A549 treated with Hydrocortisone at 1 μM for 4 hours (cell line): Measurements from ENCODE around the gene ZNF432. TPM values are rescaled to one million over a fixed set of nuclear protein-coding genes. Genes with fewer than 3 reads are reported as not detected.

Experiments
- total RNA-seq: library from RNA; stranded (reverse); fragments of 200-300 nt; extraction: Qiagen RNA extraction; gene quantifications from 5 replicates; pipeline ENCODE4 v1.2.3, GENCODE V29; 2022

Gene ZNF432
- 1.3 to 1.9 TPM (median 1.6 TPM) in 5 replicates for total RNA-seq

DNA sequence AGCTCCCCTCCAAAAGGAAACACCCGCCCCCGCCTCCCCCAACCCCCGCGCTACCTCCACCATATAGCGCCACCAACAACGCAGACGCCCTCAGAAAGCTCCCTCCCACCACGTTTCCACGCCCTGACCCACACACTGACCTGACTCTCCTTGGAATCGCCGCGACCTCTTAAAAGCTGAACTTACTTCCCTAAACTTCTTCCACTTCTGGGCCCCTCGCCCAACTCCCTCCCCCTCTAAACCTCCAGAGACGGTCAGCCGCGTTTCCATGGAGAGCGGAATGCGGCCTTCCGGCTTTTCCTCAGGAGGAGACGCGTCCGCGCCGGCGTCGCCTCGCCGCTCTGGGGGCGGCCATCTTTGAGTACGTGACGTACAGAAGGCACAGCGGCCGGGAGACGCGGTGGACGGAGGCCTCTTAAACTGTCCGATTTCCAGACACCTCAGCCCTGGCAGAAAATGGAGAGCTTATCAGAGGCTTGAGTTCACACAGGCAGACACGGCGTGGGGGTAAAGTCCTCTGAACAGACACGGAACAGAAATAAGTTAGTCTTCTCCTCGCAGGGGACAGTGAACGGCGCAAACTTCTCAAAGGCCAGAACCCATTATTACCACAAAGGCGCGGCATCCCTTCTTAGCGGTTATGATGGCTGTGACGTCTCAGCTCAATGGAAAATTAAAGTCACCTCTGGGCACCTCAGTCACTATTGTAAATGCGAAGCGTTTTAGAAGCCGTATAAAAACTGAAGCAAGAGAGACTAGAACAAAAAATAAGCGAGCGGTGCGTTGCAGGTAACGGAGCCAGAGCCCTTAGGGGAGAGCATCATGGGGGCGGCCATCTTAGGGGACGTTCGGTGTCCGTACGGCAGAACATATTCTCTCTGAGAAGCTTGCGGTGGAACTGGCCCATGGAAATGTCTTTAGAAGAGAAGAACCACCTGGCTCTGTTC lies at the start of gene ZNF432:
Gene ZNF432 (minus strand): TSS at position 284 of the 947 bp plus-strand sequence. CDS start 1,970 bp downstream, outside the sequence.

DNA sequence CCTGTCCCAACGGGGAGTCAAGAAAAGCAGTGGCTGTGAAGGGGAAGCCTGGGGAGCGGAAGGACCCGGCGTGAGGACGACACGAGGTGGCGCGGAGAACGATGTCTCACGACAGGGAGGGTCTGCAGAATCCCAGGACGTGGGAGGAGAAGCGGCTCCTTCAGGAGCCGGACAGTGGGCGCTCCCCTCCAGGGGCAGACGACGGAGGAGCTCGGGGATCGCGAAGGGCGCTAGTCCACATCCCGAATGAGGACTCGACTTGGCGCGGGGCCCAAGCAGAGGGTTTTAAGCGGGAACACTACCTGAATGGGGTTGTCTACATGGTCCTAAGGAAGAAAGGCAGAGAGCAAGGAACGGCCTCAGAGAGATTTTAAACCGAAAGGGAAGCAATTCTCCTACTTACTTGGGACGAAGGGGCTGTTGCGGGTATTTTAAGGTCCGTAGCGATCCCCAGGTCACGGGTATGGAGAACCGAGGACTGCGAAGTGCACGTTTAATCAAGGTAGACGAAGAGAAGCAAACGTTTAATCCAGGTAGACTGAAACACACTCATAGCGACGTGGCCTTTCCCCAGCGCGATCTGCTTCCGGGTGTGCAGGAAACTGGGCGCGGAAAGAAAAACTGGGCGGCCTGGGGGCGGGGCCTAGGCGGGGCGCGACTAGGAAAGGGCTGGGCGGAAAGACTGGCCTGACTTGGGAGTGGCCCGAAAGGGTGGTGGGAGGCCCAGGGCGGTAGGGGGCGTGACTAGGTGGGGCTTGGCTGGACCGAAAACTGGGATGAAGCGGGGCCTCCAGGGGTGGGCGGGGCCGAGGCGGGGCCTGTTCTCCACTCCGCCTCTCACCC lies 46.8 kb upstream of the ZNF432 start, which contains the start of gene ZNF841:
Gene ZNF841 (minus strand): TSS at position 594 of the 843 bp plus-strand sequence. CDS start 10,964 bp downstream, outside the sequence.

DNA sequence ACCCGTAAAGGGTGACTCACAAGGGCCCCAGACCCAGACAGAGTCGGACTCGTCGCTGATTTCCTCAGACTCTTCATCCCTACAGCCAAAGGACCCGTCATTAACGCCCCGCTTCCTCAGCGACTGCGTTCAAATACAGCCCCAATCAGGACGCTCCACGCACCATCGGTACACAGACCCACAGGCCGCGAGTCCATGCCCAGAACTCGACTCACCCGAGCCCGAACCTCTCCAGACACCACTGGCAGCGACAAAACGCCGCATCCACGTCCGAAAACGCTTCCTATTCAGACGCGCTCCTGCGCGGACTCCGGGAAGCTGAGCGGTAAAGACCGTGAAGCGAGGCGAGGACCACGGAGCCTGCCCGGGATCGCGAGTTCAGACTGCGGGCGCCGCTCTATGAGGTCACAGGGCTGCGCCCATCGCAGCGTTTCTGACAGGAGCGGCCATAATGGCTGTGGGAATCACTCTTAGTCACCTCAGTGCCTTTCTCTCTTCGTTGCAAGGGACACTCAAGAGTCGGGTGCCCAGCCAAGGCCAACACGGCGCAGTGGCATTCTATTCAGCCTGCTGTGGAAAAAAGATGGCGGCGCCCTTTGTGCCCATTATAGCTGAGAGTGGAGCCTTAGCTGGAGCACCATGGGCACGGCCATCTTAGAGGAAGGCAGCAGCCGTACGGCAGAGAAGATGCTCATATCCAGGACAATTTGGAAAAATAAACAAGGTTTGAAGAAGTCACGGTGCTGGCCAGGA lies 20.4 kb downstream of the ZNF432 start, which contains the start of gene ZNF614:
Gene ZNF614 (minus strand): TSS at position 353 of the 753 bp plus-strand sequence. CDS start 2,634 bp downstream, outside the sequence.

DNA sequence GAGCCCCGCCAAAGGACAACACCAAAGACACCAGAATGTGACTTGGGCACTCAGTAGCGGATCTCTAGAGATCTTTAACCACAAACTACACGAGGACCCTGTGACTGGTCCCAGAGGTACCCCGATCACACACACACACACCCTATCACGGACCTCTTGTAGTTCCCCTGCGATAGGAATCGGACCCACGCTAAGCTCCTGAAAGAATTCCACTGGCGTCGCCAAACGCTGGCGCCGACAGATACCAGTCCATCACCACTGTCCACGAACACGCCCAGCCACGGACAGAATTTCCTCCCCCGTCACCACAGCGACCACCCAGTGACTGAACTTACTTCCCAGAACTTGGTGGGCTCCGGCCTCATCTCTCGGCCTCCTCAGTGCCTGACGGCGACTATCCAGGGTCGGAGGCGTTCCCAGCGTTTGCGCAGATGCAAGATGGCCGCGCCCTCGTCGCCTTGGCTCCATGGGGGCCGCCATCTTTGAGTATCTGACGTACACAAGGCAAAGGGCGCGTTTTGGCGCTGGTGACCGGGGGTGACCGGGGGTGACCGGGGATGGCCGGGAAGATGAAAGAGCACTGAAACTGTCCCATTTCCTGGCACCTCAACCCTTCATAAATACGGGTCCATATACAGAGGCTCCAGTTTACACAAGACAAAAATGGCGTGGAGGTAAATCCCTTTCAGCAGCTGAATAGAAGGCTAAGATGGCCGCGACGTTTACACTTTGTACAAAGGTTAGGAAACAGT lies 40.7 kb downstream of the ZNF432 start, which contains the start of gene ZNF615:
Gene ZNF615 (minus strand): TSS at position 406 of the 752 bp plus-strand sequence. CDS start 4,500 bp downstream, outside the sequence.

DNA sequence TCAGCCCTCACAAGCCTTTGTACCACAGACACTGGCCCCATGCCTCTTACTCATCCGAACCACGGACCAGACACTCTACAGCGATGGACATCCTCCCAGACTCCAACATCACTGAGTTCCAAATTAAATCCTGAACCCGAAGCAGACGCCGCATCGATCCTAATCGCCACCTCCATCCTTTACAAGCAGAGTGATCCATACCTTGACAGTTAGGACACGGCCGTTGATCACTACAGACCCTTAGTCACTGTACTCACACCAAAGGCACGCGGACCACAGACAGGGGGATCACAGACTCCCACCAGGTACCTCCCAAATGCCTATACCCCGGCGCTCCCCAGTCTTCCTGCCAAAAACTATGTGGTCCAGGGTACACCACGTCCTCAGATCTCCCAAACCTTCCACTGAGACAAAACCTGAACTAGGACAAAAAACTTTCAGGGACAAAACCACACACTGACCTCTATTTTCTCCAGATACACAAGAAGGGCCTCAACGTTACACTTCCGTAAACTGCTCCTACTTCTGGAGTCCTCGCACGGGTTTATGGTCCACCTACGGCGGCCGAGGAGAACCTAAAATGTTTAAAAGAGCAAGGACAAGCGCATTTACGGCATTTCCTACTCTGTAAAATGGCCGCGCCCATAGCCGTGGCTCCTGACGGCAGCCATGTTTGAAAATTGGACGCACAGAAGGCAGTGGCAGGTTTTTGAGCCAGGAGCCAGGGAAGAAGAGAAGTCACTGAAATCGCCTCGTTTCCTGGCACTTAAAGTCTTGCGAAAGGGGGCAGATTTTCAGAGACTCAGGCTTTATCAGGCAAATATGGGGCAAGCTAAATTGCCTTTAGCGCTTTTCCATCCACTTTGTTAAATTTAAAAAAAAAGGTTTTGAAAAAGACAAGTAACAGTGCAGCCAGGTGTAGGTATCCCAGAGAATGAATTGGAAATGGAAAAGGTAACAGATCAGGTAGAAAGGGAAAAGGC lies 62.0 kb downstream of the ZNF432 start, which contains the start of gene ZNF350:
Gene ZNF350 (minus strand): TSS at position 532 of the 983 bp plus-strand sequence. CDS start 12,480 bp downstream, outside the sequence.

Other genes with a start within 250 kb of the ZNF432 start
- gene ZNF577, start 160.9 kb downstream of the ZNF432 start, total RNA-seq: 0.08 to 0.17 TPM (median 0.09 TPM) in 4 of 5 replicates, not detected in the other
- 0.17 to 0.41 TPM (median 0.22 TPM) in 5 replicates for gene ZNF649, start 143.8 kb downstream of the ZNF432 start, total RNA-seq
- gene ZNF613, start 121.4 kb downstream of the ZNF432 start, total RNA-seq: 0.63 to 1.9 TPM (median 1.5 TPM) in 5 replicates
- gene ZNF350, start 62.0 kb downstream of the ZNF432 start, total RNA-seq: 3.3 to 6.3 TPM (median 3.6 TPM) in 5 replicates
- 2.2 to 5.9 TPM (median 3.4 TPM) in 5 replicates for gene ZNF615, start 40.6 kb downstream of the ZNF432 start, total RNA-seq
- 2.5 to 3.8 TPM (median 3.1 TPM) in 5 replicates for gene ZNF614, start 20.5 kb downstream of the ZNF432 start, total RNA-seq
- gene ZNF841, start 46.9 kb upstream of the ZNF432 start, total RNA-seq: 1.5 to 2.4 TPM (median 2.3 TPM) in 5 replicates
- gene ZNF616, start 91.1 kb upstream of the ZNF432 start, total RNA-seq: 0.52 to 0.85 TPM (median 0.75 TPM) in 5 replicates
- 0.45 to 1.2 TPM (median 0.88 TPM) in 5 replicates for gene ZNF836, start 122.8 kb upstream of the ZNF432 start, total RNA-seq
- 178 to 309 TPM (median 306 TPM) in 5 replicates for gene PPP2R1A, start 141.2 kb upstream of the ZNF432 start, total RNA-seq
- 5.9 to 14.2 TPM (median 9.0 TPM) in 5 replicates for gene ZNF766, start 220.7 kb upstream of the ZNF432 start, total RNA-seq
- gene ZNF480, start 248.3 kb upstream of the ZNF432 start, total RNA-seq: 6.6 to 19.0 TPM (median 17.3 TPM) in 5 replicates